Dermis microvascular lymphatic vessel endothelial cell (primary cell): ENCODE data around the gene GSK3A. TPM values are rescaled to one million over a fixed set of nuclear protein-coding genes. Genes with fewer than 3 reads are reported as not detected.

Experiments used
- DNase-seq, 2 donors: peaks; one replicate each; pipeline versions ENCODE4 v3.0.0 to v3.0.0-alpha.2; 2010; ENCODE audit warnings: low read depth in 2 of 2
- total RNA-seq: library from RNA; depleted of rRNA; stranded (reverse); fragments of >200 nt; gene quantifications from 2 replicates; pipeline ENCODE4 v1.2.1, GENCODE V29; 2014

Gene GSK3A
- total RNA-seq, 1 donor from 2014 or later, result 8.9 TPM

DNA sequence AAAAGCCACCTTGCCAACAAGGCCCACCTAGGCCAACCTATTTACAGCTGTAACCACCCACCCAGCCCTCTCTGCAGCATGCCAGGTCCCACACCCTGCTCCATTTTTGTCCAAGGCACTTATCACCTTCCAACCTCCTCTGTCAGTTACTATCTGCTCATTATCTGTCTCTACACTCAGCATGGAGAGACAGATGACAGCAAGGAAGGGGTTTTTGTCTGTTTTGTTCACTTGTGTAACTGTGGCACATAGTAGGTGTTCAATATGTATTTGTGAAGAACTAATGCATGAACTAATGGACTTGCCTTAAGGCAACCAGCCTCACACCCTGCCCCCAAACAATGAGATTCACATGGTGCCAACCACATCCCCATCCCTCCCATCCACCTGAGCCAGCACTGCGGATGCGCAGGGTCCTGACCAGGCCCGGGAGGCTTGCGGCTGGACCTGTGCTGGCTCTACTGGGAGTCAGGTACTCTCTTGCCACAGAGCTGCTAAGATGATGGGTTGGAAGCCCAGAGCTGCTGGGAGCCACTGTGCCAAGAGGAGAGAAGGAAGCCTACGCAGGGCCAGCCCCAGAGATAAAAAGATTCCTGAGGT, 42.2 kb downstream of the GSK3A start:
- DNase-seq, result no peak

DNA sequence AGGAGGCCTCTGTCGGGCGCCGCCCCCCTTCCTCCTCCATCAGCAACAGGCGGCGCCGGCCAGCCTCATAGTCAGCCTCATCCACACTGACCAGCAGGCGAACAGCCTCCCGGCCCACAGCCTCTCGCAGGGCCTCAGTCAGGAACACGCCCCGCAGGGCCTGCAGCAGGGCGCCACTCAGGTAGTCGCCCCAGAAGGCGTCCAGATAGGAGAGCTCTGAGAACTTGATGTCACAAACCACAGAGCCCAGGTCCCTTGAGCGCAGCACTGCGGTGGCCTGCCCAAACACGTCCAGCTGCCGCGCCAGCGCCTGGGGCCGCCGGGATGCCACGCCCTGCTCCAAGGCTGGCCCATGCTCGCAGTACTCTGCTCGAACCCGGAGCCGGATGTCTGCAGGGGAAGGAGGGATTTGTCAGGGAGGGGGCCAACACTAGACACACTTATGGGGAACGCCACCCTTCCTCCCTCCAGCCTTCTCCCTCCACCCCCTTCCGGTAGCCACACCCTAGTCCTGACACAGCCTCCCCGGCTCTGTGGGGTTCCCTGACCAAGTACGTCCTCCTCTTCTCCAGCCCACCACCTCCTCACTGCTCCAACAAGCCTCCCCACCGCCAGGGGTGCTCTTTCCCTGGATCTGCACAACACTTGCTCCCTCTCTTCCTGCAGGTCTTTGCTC, 42.8 kb downstream of the GSK3A start:
- DNase-seq, result no peak

DNA sequence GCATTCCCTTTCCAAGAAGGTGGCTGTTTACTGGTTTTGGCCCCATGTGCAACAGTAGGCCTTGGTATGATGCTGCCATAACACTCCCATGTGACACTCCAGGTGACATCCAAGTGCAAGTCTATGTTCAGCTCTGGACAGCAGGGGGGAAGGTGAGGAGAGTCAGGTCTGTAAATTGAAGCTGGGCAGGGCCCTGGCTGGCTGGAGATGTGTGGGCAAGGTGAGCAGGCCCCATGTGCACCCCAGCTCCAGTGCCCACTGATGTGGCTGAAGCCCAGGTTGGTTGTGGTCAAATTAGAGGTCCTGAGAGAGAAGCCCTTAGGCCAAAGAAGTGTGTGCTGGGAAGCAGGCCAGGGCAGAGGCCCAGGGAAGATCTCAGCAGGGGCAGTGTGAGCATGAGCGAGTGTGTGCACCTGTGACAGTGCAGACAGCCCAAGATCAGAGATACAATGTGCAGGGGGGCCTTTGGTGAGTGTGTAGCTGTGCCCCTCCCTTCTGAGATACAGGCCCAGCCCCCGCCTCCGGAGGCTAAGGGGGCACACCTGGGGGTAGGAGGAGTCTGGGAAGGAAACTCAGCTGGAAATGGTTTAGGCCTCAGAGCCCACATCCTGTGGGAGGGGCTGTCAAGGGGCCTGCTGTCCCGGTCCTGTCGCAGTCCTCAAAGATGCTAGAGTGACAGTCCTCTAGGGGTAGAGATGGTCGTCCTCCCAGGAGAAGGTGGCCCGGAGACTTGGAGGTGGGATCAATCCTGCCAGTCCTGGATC, 43.5 kb downstream of the GSK3A start:
- DNase-seq, result no peak

DNA sequence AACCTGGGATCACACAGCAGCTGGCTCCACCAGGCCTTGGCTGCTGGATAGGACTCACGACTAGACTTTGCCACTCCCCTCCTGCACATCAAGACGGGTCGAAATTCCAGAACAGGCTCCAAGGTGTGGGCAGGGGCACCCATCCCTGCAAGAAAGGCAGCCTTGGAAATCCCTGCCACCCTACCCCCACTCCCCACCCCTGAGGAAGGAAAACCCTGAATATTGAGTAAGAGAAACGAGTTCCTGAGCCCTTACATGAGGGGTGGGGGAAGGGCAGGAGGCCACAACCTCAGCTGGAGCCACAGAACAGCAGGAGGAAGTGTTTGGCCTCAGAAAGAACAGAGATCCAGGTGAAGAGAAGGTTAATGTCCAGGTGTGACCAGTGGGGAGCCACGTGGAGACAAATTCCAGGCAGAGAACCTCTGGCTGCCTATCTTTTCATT, 45.0 kb downstream of the GSK3A start:
- no peak for DNase-seq

DNA sequence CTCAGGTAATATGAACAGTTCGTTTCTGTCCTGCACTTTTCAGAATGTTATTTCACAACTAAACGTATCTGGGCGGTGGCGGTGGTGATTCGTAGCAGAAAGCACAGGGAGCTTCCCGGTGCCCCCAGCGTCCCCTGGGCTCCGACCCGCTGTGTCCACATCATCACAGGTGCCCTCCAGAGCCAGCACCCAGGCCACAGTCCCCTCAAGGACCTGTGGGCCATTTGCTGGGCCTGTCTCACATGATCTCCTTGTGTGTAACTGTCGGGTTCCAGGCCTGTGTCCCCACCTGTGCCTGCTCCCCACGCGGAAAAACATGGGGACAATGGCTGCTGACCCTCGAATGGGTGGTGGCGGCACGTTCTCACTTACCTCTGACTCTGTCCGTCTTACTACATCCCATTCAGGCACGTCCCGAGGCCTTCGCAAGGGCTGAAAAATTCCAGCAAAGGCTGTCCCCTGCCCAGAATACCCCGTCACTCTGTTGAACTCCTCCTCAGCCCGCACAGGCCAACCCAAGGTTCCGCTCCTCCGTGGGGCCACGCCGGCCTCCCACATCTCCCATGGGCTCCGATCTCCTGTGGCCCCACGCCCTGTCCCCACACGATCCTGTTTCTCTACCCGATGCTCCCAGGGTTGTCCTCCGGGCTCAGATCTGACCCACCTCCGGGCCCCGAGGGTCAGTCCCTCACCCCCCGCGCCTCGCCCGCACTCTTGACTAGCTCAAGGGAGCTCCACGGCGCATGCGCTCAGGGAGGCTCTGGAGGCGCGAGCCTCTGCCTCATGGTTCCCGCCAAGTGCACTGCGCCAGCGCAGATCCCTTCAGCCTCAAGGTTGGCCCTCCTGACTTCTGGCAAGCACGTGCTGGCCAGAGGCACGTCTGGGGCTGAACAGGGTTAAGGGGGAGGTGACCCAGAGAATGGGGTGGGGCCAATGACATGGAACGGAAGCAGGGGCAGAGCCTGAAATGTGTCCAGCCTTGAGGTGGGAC, 46.1 kb downstream of the GSK3A start:
- DNase-seq, result no peak

DNA sequence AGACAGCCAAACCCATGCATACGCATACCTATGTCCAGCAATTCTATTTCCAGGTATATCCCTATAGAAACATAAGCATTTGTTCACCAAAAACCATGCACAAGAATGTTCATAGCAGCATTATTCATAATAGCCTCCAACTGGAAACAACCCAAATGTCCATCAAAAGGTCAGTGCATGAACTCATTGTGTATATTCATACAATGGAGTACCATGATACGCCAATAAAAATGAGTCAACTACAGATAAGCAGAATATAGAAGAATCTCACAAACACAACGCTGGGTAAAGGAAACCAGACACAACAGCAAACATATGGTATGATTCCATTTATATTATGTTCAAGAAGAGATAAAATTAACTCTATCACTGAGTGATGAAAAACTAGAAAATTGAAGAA, 48.7 kb downstream of the GSK3A start:
- peak in 1 of 2 donors; percentile 67 for DNase-seq

DNA sequence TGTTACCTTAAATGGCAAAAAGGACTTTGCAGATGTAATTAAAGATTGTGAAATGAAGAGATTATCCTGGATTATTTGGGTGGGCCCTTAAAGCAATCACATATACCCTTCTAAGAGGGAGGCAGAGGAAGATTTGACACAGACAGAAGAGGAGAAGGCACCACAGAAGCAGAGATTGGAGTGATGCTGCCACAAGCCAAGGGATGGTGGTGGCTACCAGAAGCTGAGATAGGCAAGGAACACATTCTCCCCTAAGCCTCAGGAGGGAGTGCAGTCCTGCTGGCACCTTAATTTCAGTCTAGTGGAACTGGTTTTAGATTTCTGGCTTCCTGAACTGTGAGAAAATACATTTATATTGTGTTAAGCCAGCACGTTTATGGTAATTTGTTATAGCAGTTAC, 49.1 kb downstream of the GSK3A start:
- no peak for DNase-seq

DNA sequence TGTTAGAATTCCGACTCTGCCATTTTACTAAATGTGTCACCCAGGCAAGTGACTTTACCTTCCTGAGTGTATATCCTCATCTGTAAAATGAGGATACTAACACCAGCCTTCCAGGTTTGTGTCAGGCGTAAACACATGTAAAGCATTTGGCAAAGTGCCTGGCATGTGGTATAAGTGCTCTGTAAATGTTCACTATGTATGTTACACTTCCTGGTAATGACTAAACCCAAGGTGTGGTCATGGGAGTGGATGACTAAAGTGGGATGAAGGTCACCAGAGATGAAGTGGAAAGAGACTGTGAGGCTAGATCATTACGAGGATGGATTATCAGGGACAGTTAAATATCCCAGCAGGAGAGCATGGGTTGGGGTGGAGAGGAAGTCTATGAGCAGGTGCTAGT, 50.5 kb downstream of the GSK3A start:
- peak in 1 of 2 donors; percentile 43 for DNase-seq

DNA sequence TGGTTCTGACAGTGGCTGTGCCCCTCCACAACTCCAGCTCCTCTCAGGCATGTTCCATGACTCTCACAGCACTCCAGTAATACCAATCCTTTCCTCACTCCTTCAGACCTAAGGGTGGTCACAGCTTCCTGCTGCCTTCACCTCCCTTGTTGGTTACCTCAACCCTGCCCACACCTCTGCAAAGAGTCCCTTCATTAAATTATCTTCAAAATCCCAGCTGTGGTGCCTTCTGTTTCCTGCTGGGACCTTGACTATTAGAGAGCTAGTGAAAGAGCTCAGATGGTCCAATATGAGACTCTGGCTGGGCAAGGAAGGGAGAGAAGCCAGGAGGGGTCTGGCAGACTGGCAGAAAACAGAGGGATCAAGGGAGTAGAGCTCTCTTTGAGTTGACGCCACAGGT, 51.1 kb downstream of the GSK3A start:
- DNase-seq, result no peak

DNA sequence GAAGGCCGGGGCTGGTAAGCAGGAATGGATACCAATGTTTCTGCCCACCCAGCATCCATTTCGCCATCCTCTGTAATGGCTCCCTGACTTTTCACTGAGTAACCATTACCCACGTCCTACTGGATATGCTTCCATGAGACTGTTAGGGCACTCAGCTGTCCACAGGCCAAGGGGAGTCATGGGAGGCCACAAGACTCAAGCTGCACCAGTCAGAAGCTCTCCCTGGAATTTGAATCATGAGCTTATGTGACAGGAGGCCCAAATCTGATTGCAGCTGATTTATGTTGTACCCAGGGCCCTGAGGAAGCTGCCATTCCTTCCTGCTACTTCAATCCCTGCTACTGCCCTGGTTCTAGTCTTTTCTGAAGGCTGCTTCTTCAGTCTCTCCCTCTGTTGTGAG, 53.3 kb downstream of the GSK3A start:
- no peak for DNase-seq

DNA sequence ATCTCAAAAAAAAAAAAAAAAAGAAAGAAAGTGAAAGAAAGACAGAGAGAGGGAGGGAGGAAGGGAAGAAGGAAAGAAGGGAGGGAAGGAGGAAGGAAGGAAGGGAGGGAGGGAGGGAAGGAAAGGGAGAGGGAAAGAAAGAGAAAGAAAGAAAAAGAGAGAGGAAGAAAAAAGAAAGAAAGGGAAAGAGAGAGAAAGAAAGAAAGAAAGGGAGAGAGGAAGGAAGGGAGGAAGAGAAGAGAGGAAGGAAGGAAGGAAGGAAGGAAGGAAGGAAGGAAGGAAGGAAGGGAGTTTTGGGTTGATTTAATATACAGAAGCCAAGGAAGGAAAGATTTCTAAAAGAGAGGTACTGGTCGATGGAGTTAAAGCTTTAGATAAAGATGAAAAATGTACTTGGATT, 53.7 kb downstream of the GSK3A start:
- no peak for DNase-seq

DNA sequence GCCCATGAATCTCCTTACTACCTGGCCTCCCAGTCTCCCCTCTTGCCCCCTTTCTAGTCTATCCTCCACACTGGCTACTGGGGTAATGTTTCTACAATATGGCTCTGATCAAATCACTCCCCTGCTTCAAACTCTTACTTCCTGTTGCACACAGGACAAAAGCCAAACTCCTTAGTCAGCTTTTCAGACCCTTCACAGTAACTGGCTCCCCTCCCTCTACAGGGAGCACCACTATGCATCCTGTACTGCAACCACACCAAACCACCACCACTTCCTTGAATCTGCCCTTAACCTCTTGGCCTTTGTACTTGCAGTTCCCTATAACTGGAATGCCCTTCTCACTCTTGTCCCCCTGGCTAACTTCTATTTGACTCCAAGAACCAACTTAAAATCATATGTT, 57.1 kb downstream of the GSK3A start:
- DNase-seq, result no peak

DNA sequence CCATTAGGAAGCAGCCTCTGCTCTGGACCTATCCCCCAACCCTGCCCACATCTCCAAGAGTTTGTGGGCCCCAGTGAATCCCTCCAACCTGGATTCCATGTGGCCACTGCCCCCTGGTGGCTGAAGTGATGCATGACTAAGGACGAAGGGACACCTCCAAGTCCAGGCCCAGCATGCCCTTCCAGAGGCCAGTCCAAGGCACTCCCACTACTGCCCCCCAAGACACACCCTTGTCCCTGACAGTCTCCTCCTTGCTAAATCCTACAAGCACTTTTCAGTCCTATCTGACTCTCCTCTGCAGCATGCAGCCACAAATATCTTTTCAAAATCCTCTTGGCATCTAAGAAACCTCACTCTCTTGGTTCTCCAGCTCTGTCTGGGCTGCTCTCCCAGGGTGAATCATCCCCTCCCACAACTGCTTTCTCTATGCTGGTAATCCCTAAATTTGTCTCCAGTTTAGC, 58.0 kb downstream of the GSK3A start:
- DNase-seq, result peak; percentile 53 to 80

Other genes starting within 250 kb of the GSK3A start
- under 0.01 TPM in 1 of 2 replicates, not detected in the other for gene ATP1A3, start 248.4 kb downstream of the GSK3A start, total RNA-seq
- gene GRIK5, start 172.4 kb downstream of the GSK3A start, total RNA-seq, result under 0.01 TPM in 1 of 2 replicates, not detected in the other
- gene ZNF574, start 166.4 kb downstream of the GSK3A start, total RNA-seq, result 8.0 and 13.4 TPM in 2 replicates
- 0.26 and 1.0 TPM in 2 replicates for gene POU2F2, start 110.2 kb downstream of the GSK3A start, total RNA-seq
- gene DEDD2, start 24.9 kb downstream of the GSK3A start, total RNA-seq, result 15.0 and 20.9 TPM in 2 replicates
- 4.9 and 6.2 TPM in 2 replicates for gene ZNF526, start 22.3 kb downstream of the GSK3A start, total RNA-seq
- gene ERF, start 12.5 kb upstream of the GSK3A start, total RNA-seq, result 18.4 and 31.1 TPM in 2 replicates
- gene CIC, start 26.6 kb upstream of the GSK3A start, total RNA-seq, result 8.7 and 14.0 TPM in 2 replicates
- gene PRR19, start 59.5 kb upstream of the GSK3A start, total RNA-seq, result 0.13 and 0.51 TPM in 2 replicates
- gene PAFAH1B3, start 60.0 kb upstream of the GSK3A start, total RNA-seq, result 34.0 and 36.9 TPM in 2 replicates
- 0.25 and 0.26 TPM in 2 replicates for gene TMEM145, start 70.7 kb upstream of the GSK3A start, total RNA-seq
- 15.3 and 27.6 TPM in 2 replicates for gene MEGF8, start 83.0 kb upstream of the GSK3A start, total RNA-seq
- gene CNFN, start 147.7 kb upstream of the GSK3A start, total RNA-seq, result 0.13 TPM in 1 of 2 replicates, not detected in the other
- gene LIPE, start 184.8 kb upstream of the GSK3A start, total RNA-seq, result 5.0 and 6.3 TPM in 2 replicates
- not detected in 2 replicates for gene CXCL17, start 200.3 kb upstream of the GSK3A start, total RNA-seq